GM15510 (cell line): ENCODE measurements around the gene ACE.

Experiments
- POLR2A ChIP-seq: IDR thresholded peaks from 3 replicates; pipeline ENCODE4 v1.6.1; 2011; ENCODE audit warnings: borderline replicate concordance; ENCODE audit not compliant: insufficient read length; ENCODE audit errors: extremely low read depth

The ACE gene

DNA sequence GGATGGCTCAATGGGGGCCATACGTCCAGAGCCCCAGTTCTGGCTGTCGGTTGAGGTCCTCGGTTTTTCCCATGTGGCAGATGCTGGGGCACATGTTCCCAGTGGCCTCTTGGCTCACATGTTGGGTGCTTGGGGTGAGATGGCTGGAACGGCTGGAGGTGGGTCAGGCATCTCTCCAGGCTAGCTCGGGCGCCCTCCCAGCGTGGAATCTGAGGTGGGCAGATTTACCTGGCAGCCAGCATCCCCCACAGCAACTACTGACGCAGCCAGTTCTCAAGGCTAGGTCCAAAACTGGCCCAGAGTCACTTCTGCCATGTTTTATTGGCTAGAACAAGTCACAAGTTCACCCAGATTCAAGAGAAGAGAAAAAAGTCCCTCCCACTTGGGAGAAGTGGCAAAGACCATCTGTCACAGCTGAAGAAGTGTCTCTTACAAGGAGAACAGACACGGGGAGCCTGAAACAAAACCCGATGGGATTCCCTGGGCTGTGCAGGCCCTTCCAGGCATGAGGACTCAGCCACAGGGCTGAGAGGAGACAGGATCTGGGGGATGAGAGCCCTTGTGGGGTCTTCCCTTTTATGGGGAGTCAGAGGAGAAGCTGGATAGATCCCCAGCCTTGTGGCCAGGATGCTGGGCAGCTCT, 15.2 kb downstream of the ACE start:
- TF ChIP-seq POLR2A: no peak

DNA sequence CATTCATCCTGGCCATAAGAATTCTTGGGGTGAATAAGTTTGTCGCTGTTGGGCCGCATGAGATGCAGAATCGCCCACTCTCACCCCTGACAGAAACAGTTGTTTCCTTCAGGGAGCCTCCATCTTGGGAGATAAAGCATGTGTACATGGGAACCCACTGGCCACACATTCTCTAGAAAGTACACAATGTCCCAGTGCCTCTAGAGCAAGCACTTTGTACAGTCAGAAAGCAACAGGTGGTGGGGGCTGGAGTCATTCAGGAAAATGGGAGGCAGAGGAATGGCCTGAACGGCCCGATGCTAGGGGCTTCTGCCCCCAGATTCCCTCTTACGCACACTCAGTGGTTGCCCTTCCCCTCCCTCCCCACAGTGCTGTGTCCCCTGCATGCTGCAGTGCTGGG, 16.1 kb downstream of the ACE start:
- no peak for TF ChIP-seq POLR2A

DNA sequence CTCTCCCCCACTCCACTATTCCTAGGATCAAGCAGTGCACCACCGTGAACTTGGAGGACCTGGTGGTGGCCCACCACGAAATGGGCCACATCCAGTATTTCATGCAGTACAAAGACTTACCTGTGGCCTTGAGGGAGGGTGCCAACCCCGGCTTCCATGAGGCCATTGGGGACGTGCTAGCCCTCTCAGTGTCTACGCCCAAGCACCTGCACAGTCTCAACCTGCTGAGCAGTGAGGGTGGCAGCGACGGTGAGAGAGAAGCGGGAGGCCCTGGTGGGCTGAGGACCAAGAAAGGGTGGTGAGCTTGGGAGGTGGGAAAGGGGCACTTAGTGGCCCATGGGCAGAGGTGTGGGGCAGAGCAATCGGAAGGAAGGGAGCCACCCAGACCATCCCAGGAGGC, 16.6 kb downstream of the ACE start:
- no peak for TF ChIP-seq POLR2A

DNA sequence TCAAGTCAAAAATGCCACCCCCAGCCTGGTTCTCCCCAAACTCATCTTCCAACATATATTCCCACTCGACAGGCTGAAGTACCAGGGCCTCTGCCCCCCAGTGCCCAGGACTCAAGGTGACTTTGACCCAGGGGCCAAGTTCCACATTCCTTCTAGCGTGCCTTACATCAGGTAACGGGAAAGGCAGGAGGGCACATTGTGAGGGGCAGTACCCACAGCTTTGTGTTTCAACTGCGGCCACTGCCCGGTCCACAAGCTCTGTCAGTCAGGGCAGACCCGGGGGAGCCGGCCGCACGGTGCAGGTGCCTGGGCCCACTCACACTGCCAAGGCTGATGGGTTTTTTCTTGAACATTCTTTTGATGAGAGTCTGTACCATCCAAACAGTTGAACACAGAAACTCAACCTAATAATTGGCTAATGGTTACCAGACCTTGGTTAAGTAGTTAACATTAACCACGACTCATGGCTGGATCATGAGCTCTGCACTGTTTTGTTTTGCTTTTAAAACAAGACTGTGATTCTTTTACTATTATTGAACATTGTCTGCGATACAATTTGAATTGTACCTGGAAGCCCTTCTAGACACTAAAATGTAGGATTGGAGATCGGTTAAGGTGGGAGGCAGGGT, 17.6 kb downstream of the ACE start:
- TF ChIP-seq POLR2A: no peak

GRCh38 chr17:63495491-63495890, 18.6 kb downstream of the ACE start:
- TF ChIP-seq POLR2A: no peak

GRCh38 chr17:63496177-63496576, 19.3 kb downstream of the ACE start:
- TF ChIP-seq POLR2A: no peak

DNA sequence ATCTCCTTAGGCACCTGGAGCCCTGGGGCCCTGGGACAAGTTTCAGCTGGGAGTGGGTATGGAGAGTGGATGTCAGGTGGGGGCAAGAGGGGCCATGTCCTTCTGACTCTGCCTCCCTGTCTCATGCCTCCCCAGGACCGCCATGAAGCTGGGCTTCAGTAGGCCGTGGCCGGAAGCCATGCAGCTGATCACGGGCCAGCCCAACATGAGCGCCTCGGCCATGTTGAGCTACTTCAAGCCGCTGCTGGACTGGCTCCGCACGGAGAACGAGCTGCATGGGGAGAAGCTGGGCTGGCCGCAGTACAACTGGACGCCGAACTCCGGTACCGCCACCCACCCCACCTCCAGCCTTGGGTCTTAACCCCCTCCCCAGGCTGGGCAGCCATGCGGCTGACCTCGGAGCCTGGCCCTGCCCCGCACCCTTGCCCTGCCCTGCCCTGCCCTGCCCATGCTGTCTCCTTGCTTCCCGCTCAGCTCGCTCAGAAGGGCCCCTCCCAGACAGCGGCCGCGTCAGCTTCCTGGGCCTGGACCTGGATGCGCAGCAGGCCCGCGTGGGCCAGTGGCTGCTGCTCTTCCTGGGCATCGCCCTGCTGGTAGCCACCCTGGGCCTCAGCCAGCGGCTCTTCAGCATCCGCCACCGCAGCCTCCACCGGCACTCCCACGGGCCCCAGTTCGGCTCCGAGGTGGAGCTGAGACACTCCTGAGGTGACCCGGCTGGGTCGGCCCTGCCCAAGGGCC, 20.0 kb downstream of the ACE start:
- TF ChIP-seq POLR2A: no peak

- no peak for TF ChIP-seq POLR2A
Measured at GRCh38 chr17:63497708-63498483, 21.0 kb downstream of the ACE start.

DNA sequence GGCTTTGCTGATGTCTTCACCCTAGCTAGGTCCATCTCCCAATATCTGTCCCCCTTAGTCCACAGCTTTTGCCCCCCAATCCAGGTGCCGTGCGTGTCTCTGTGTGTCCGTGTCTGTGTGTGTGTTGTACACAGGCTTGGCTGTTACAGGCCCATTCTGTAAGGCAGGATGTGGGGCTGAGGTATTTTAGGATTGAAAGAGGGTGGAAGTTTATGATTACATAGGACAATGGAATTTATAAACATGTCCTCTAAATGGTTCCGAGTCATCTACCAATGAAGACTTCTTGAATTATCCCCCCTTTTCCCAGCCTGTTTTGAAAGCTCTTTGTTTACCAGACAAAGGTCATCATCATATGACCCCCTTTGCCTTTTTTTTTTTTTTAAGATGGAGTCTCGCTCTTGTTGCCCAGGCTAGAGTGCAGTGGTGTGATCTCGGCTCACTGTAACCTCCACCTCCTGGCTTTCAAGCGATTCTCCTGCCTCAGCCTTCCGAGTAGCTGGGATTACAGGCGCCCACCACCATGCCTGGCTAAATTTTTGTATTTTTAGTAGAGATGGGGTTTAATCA, 21.9 kb downstream of the ACE start:
- no peak for TF ChIP-seq POLR2A

GRCh38 chr17:63500543-63501390, 23.9 kb downstream of the ACE start:
- TF ChIP-seq POLR2A: no peak

DNA sequence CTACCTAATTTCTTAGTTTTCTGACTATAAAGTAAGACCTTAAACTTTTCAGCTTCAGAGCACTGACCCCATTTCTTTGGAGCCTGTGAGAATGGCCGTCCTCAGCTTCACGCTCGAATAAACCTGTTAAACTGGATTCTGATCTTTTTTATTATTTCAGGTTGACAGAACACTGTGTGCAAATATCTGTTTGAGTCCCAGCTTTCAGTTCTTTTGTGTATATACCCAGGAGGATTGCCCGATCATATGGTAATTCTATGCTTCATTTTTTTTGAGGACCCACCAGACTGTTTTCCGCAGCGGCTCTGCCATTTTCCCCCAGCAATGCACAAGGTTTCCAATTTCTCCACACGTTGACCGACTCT, 26.5 kb downstream of the ACE start:
- TF ChIP-seq POLR2A: no peak

GRCh38 chr17:63504261-63504660, 27.4 kb downstream of the ACE start:
- no peak for TF ChIP-seq POLR2A

GRCh38 chr17:63505341-63505740, 28.5 kb downstream of the ACE start:
- TF ChIP-seq POLR2A: no peak

GRCh38 chr17:63506627-63507026, 29.8 kb downstream of the ACE start:
- TF ChIP-seq POLR2A: no peak
